HEK293 (cell line): ENCODE data around the gene C14orf132.

Experiments
- CTCF ChIA-PET: fragments of 350-600 bp; formaldehyde crosslinking; extraction: SDS; loops from one replicate; lab custom pipeline; 2021; ENCODE audit warnings: antibody characterized with exemption; lab: Yijun Ruan, JAX
- POLR2A ChIA-PET: fragments of 300-600 bp; formaldehyde crosslinking; extraction: SDS; loops from one replicate; lab custom pipeline; 2020; ENCODE audit warnings: antibody characterized with exemption, inconsistent platforms; lab: Yijun Ruan, JAX
- H3K27ac ChIP-seq: fragments of 200-500 bp; sonication (Bioruptor generic); 2 replicates; pipeline ENCODE4 v1.5.1; 2014; ENCODE audit warnings: low read depth, low read length, control low read depth, inconsistent platforms; ENCODE audit errors: extremely low read depth
- H3K36me3 ChIP-seq, 2 experiments: fragments of 200-500 bp in 1 of 2; sonication (Bioruptor generic) in 1 of 2; 1 replicate in 1 of 2; 2 replicates in 1 of 2; pipeline ENCODE4 v1.5.1; 2014 to 2017; ENCODE audit warnings: inconsistent platforms in 2 of 2, low read length in 2 of 2; ENCODE audit not compliant: control insufficient read depth in 2 of 2, insufficient read depth in 1 of 2
- H3K4me1 ChIP-seq: fragments of 200-500 bp; sonication (Bioruptor generic); 2 replicates; pipeline ENCODE4 v1.5.1; 2014; ENCODE audit warnings: mild to moderate bottlenecking, low read length, inconsistent platforms; ENCODE audit not compliant: control insufficient read depth, insufficient read depth
- H3K4me3 ChIP-seq: 2 replicates; pipeline ENCODE4 v1.5.1; 2011; ENCODE audit warnings: low read depth, mild to moderate bottlenecking, control low read depth, low read length, moderate library complexity
- H3K9me3 ChIP-seq: fragments of 200-500 bp; sonication (Bioruptor generic); 2 replicates; pipeline ENCODE4 v1.5.1; 2014; ENCODE audit warnings: low read depth, low read length, inconsistent platforms; ENCODE audit not compliant: control insufficient read depth, insufficient read depth
- GLIS2 ChIP-seq: fragments of 450-650 bp; formaldehyde crosslinking; IDR thresholded peaks from 2 replicates; pipeline ENCODE4 v1.5.1; 2016; ENCODE audit warnings: missing biosample characterization, missing genetic modification characterization
- IKZF3 ChIP-seq: fragments of 450-650 bp; IDR thresholded peaks from 2 replicates; pipeline ENCODE4 v1.5.0; 2018; ENCODE audit warnings: missing biosample characterization, mild to moderate bottlenecking, missing genetic modification characterization, moderate library complexity
- SALL2 ChIP-seq: fragments of 450-650 bp; formaldehyde crosslinking; IDR thresholded peaks from 2 replicates; pipeline ENCODE4 v1.5.0; 2017; ENCODE audit warnings: missing biosample characterization, mild to moderate bottlenecking, missing genetic modification characterization, borderline replicate concordance
- ZFP69B ChIP-seq: fragments of 450-650 bp; formaldehyde crosslinking; IDR thresholded peaks from 2 replicates; pipeline ENCODE4 v1.5.1; 2016; ENCODE audit warnings: missing biosample characterization, missing genetic modification characterization
- ZNF10 ChIP-seq: fragments of 450-650 bp; formaldehyde crosslinking; IDR thresholded peaks from 2 replicates; pipeline ENCODE4 v1.5.1; 2017; ENCODE audit warnings: missing biosample characterization, missing genetic modification characterization
- ZNF157 ChIP-seq: fragments of 450-650 bp; formaldehyde crosslinking; IDR thresholded peaks from 2 replicates; pipeline ENCODE4 v1.5.1; 2016; ENCODE audit warnings: missing biosample characterization, missing genetic modification characterization
- ZNF169 ChIP-seq: fragments of 450-650 bp; formaldehyde crosslinking; IDR thresholded peaks from 2 replicates; pipeline ENCODE4 v1.5.1; 2016; ENCODE audit warnings: missing biosample characterization, missing genetic modification characterization
- ZNF19 ChIP-seq: fragments of 450-650 bp; formaldehyde crosslinking; IDR thresholded peaks from 2 replicates; pipeline ENCODE4; 2016; ENCODE audit warnings: missing biosample characterization, missing genetic modification characterization, low read depth
- ZNF214 ChIP-seq: fragments of 450-650 bp; formaldehyde crosslinking; IDR thresholded peaks from 2 replicates; pipeline ENCODE4 v1.5.1; 2017; ENCODE audit warnings: missing biosample characterization, mild to moderate bottlenecking, missing genetic modification characterization, borderline replicate concordance
- ZNF223 ChIP-seq: fragments of 450-650 bp; formaldehyde crosslinking; IDR thresholded peaks from 2 replicates; pipeline ENCODE4 v1.5.1; 2016; ENCODE audit warnings: missing biosample characterization, missing genetic modification characterization
- ZNF24 ChIP-seq: fragments of 450-650 bp; formaldehyde crosslinking; IDR thresholded peaks from 2 replicates; pipeline ENCODE4 v1.5.1; 2016; ENCODE audit warnings: missing biosample characterization, missing genetic modification characterization
- ZNF266 ChIP-seq: fragments of 450-650 bp; formaldehyde crosslinking; IDR thresholded peaks from 2 replicates; pipeline ENCODE4 v1.5.1; 2016; ENCODE audit warnings: missing biosample characterization, missing genetic modification characterization, low read depth
- ZNF274 ChIP-seq, 2 experiments: fragments of 200-500 bp in 1 of 2; fragments of 450-650 bp in 1 of 2; sonication (Bioruptor generic) in 1 of 2; formaldehyde crosslinking in 1 of 2; IDR thresholded peaks; 2 replicates each; pipeline versions ENCODE4 v1.5.1 to v1.6.1; 2014 to 2016; ENCODE audit warnings: borderline replicate concordance in 1 of 2, inconsistent platforms in 1 of 2, low read length in 1 of 2, missing biosample characterization in 1 of 2, missing genetic modification characterization in 1 of 2
- ZNF302 ChIP-seq: fragments of 450-650 bp; formaldehyde crosslinking; IDR thresholded peaks from 2 replicates; pipeline ENCODE4 v1.5.1; 2016; ENCODE audit warnings: missing biosample characterization, missing genetic modification characterization, low read depth
- ZNF394 ChIP-seq: fragments of 450-650 bp; formaldehyde crosslinking; IDR thresholded peaks from 2 replicates; pipeline ENCODE4 v1.5.1; 2016; ENCODE audit warnings: missing biosample characterization, missing genetic modification characterization, mild to moderate bottlenecking, moderate library complexity, borderline replicate concordance
- ZNF514 ChIP-seq: fragments of 450-650 bp; formaldehyde crosslinking; IDR thresholded peaks from 2 replicates; pipeline ENCODE4 v1.5.1; 2016; ENCODE audit warnings: missing biosample characterization, missing genetic modification characterization
- ZNF529 ChIP-seq: fragments of 450-650 bp; formaldehyde crosslinking; IDR thresholded peaks from 2 replicates; pipeline ENCODE4 v1.5.1; 2017; ENCODE audit warnings: missing genetic modification characterization, missing biosample characterization; ENCODE audit not compliant: insufficient replicate concordance
- ZNF555 ChIP-seq: fragments of 450-650 bp; formaldehyde crosslinking; conservative IDR thresholded peaks from 2 replicates; pipeline ENCODE4 v1.5.1; 2017; ENCODE audit warnings: missing biosample characterization, mild to moderate bottlenecking, missing genetic modification characterization, inconsistent platforms
- ZNF560 ChIP-seq: fragments of 450-650 bp; formaldehyde crosslinking; IDR thresholded peaks from 2 replicates; pipeline ENCODE4 v1.5.1; 2017; ENCODE audit warnings: missing biosample characterization, missing genetic modification characterization, borderline replicate concordance
- ZNF664 ChIP-seq: fragments of 450-650 bp; formaldehyde crosslinking; IDR thresholded peaks from 2 replicates; pipeline ENCODE4 v1.5.1; 2016; ENCODE audit warnings: missing biosample characterization, missing genetic modification characterization
- ZNF747 ChIP-seq: fragments of 450-650 bp; formaldehyde crosslinking; IDR thresholded peaks from 2 replicates; pipeline ENCODE4 v1.5.1; 2016; ENCODE audit warnings: missing biosample characterization, missing genetic modification characterization
- ZNF792 ChIP-seq: fragments of 450-650 bp; formaldehyde crosslinking; IDR thresholded peaks from 2 replicates; pipeline ENCODE4 v1.5.1; 2016; ENCODE audit warnings: missing biosample characterization, missing genetic modification characterization
- TF ChIP-seq, protein P1 (sequence below): fragments of 450-650 bp; formaldehyde crosslinking; IDR thresholded peaks from 2 replicates; pipeline ENCODE4 v1.5.1; 2016; ENCODE audit warnings: missing biosample characterization, missing genetic modification characterization
- TF ChIP-seq, protein P2 (sequence below): fragments of 450-650 bp; formaldehyde crosslinking; IDR thresholded peaks from 2 replicates; pipeline ENCODE4 v1.5.1; 2017; ENCODE audit warnings: missing biosample characterization, missing genetic modification characterization
- TF ChIP-seq, protein P3 (sequence below): fragments of 450-650 bp; formaldehyde crosslinking; IDR thresholded peaks from 2 replicates; pipeline ENCODE4 v1.5.1; 2017; ENCODE audit warnings: missing biosample characterization, missing genetic modification characterization

C14orf132 gene

DNA sequence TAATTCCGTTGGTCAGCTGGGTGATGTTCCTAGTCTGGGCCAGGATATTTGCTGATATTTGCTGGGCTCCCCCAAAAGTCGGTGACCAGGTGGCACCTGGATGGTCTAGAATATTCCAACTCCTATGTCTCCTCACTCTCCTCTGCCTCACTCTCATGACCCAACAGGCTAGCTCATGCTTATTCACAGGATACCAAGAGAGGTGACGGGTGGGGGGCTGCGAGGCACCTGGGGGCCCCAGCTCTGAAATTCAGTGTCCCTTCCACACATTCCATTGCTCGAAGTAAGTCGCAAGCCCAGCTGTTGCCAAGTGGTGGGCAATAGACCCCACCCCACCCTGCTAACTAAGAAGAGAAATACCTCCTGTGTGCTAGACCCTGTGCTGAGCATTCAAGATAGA, 67.7 kb downstream of the C14orf132 start:
- Histone ChIP-seq H3K4me1 (no peaks in the 10 kb centered on the region), H3K4me3 (no peak overlapping the region), H3K9me3 (no peaks in the 10 kb centered on the region), H3K36me3 (no peaks in the 10 kb centered on the region), H3K27ac (no peak overlapping the region)
- TF ChIP-seq GLIS2 (tag by site-specific recombination) (no peak), ZNF24 (no peak), ZNF394 (tag by site-specific recombination) (no peak), ZNF302 (no peak), ZNF10 (tag by site-specific recombination) (no peak), ZNF157 (tag by site-specific recombination) (no peak), ZFP69B (no peak), ZNF274 (IDR thresholded peaks at IDR 0.05; ENCODE audit: low read length) (no peak), ZNF274 (tag by site-specific recombination; IDR thresholded peaks at IDR 0.05; ENCODE audit: borderline replicate concordance) (no peak), ZNF560 (tag by site-specific recombination) (no peak), ZNF529 (no peak), ZNF19 (tag by site-specific recombination) (no peak), ZNF169 (tag by site-specific recombination) (no peak), ZNF747 (no peak), ZNF214 (no peak), ZNF792 (tag by site-specific recombination) (no peak), SALL2 (tag by site-specific recombination) (no peak)
- TF ChIP-seq, protein P1, sequence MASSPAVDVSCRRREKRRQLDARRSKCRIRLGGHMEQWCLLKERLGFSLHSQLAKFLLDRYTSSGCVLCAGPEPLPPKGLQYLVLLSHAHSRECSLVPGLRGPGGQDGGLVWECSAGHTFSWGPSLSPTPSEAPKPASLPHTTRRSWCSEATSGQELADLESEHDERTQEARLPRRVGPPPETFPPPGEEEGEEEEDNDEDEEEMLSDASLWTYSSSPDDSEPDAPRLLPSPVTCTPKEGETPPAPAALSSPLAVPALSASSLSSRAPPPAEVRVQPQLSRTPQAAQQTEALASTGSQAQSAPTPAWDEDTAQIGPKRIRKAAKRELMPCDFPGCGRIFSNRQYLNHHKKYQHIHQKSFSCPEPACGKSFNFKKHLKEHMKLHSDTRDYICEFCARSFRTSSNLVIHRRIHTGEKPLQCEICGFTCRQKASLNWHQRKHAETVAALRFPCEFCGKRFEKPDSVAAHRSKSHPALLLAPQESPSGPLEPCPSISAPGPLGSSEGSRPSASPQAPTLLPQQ (tag by site-specific recombination), result no peak
- TF ChIP-seq, protein P2, sequence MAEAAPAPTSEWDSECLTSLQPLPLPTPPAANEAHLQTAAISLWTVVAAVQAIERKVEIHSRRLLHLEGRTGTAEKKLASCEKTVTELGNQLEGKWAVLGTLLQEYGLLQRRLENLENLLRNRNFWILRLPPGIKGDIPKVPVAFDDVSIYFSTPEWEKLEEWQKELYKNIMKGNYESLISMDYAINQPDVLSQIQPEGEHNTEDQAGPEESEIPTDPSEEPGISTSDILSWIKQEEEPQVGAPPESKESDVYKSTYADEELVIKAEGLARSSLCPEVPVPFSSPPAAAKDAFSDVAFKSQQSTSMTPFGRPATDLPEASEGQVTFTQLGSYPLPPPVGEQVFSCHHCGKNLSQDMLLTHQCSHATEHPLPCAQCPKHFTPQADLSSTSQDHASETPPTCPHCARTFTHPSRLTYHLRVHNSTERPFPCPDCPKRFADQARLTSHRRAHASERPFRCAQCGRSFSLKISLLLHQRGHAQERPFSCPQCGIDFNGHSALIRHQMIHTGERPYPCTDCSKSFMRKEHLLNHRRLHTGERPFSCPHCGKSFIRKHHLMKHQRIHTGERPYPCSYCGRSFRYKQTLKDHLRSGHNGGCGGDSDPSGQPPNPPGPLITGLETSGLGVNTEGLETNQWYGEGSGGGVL, result no peak
- CTCF ChIA-PET, result interaction anchor here (0.6 to 1.2 kb wide), 2 partner anchors 89 to 104 kb away, joined by 3 to 5 read pairs; no protein-coding TSS in a partner anchor
- POLR2A ChIA-PET, result no interaction called here

DNA sequence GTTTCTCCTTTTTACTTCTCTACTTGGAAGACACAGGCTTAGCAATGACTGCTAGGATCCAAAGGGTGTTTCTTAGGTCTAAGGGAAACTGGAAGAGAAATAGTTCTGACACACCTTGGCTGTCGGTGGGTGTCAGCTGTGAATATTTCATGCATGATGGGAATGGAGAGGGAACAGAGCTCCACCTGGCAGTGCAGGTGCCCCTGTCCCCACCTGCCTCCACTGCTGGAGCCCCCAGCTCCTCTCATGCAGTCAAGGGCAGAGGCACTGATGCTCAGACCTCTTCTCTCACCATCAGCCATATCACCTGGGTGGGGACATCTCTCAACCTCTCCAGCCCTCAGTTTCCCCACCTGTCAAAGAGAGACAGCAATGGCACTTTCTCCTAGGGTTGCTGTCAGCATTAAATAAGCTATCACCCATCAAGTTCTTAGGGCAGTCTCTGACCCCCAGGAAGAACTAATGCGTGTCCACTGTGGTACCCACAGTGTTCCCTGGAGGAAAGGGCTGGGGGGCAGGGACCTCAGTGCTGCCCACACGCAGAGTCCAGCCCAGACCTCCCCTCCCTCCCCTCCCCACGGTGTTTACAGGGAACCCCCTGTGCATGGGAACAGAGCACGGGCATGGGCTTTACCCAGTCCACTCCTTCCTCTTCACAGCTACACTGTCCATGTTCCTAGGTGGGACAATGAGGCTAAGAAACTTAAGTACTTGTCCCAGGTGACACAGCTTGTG, 69.1 kb downstream of the C14orf132 start:
- ChIA-PET CTCF (interaction anchor here (0.6 to 1.4 kb wide), 13 partner anchors 9 to 284 kb away, joined by 3 to 13 read pairs (median 3); no protein-coding TSS in a partner anchor), POLR2A (interaction anchor here (0.6 kb wide), 1 partner anchor 132 kb away, joined by 3 read pairs; no protein-coding TSS in a partner anchor)
- TF ChIP-seq ZNF266 (no peak), ZNF664 (tag by site-specific recombination) (no peak), ZNF555 (tag by site-specific recombination) (no peak), IKZF3 (tag by site-specific recombination) (no peak), ZNF223 (tag by site-specific recombination) (no peak), ZNF514 (tag by site-specific recombination) (no peak)
- TF ChIP-seq, protein P3, sequence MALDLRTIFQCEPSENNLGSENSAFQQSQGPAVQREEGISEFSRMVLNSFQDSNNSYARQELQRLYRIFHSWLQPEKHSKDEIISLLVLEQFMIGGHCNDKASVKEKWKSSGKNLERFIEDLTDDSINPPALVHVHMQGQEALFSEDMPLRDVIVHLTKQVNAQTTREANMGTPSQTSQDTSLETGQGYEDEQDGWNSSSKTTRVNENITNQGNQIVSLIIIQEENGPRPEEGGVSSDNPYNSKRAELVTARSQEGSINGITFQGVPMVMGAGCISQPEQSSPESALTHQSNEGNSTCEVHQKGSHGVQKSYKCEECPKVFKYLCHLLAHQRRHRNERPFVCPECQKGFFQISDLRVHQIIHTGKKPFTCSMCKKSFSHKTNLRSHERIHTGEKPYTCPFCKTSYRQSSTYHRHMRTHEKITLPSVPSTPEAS, result no peak
- Histone ChIP-seq H3K4me1 (no peaks in the 10 kb centered on the region), H3K9me3 (no peaks in the 10 kb centered on the region; the same call in 1 of the 2 replicates), H3K27ac (no peak overlapping the region), H3K36me3 (no peaks in the 10 kb centered on the region), H3K4me3 (no peak overlapping the region)
